ENCODE measurements around the gene YOD1. TPM values are rescaled to one million over a fixed set of nuclear protein-coding genes. Genes with fewer than 3 reads are reported as not detected.

YOD1 gene
- polyA plus RNA-seq, 1 donor (not counting 4 experiments of a cell fraction or from before 2014, with no cell fraction given): 5.2 TPM

DNA sequence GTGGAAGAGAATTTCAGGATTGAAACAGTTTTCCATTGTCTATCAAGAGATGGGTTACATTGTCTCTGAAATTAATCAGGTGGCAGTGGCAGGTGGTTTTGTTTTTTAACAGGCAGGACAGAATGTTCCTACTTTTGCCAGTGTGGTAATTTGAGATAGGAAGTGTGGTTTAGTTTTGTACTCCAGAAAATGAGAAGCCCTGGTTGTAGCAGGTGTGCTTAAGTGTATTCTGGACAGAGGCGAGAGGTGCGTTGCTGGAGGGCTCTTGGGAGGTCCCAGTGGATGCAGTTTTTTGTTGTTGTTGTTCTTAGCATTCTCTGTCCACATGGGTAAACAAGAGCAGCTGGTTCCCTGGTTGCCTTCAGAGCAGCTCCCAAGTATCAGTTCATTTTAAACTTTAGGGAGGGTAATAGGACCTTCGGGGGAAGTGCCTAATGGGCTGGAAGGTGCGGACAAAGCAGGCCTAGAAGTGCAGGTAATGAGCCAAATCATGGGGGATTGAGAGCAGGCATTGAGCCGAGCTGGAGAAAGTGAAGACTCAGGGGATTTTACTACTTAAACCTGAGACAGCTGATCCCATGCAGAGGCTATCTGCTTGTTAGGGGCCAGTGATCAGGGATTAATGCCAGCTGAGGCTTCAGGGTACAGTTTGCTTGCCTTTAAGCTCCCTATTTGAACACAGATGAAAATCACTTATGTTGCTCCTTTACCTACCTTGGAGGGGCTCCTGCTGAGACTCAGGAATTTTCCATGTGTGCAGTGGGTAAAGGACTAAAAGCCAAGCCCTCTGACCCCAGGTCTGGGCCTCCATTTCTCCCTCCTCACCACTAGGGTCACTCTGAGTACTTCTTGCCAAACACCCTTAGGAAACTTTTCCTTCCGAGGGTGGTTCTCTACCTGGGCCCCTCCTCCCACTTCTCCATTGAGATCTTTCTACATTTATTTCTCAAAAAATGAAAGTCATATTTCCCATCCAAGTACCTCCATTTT is 8.2 kb upstream of the YOD1 start:
- Histone ChIP-seq H4K20me1 (ENCODE audit: control insufficient read depth, extremely low read depth, insufficient read depth, low read length) (no peaks in the 10 kb centered on the region), H2AFZ (ENCODE audit: control insufficient read depth, low read length) (no peak overlapping the region), H3K9me3 (ENCODE audit: control insufficient read depth, low read depth, low read length) (no peaks in the 10 kb centered on the region), H3K9ac (ENCODE audit: control insufficient read depth, extremely low read depth, insufficient read depth, low read length) (no peak overlapping the region), H3K9me1 (ENCODE audit: control insufficient read depth, extremely low read depth, insufficient read depth, low read length) (no peaks in the 10 kb centered on the region), H3K4me1 (ENCODE audit: control insufficient read depth, extremely low read depth, insufficient read depth, low read length) (peaks cover 6% of the 10 kb centered on the region), H3K27ac (ENCODE audit: control insufficient read depth, insufficient read depth, low read length) (no peak overlapping the region), H3K79me2 (ENCODE audit: control insufficient read depth, insufficient read depth, low read length) (no peaks in the 10 kb centered on the region), H3K36me3 (ENCODE audit: control insufficient read depth in 2 of 2, extremely low read depth in 1 of 2, insufficient read depth in 2 of 2, low read length in 2 of 2) (peaks cover 8 to 22% of the 10 kb centered on the region in 2 experiments), H3K4me2 (ENCODE audit: control insufficient read depth, extremely low read depth, insufficient read depth, low read depth, low read length) (no peak overlapping the region), H3K4me3 (ENCODE audit: control insufficient read depth in 2 of 3, extremely low read depth in 1 of 3, insufficient read depth in 2 of 3, low read depth in 1 of 3, low read length in 3 of 3) (no peak overlapping the region), H3K27me3 (ENCODE audit: control insufficient read depth, extremely low read depth, insufficient read depth, low read length) (no peaks in the 10 kb centered on the region)
- no peak for TF ChIP-seq EZH2 (IDR thresholded peaks at IDR 0.05; ENCODE audit: low read length)
- TF ChIP-seq, protein P1, sequence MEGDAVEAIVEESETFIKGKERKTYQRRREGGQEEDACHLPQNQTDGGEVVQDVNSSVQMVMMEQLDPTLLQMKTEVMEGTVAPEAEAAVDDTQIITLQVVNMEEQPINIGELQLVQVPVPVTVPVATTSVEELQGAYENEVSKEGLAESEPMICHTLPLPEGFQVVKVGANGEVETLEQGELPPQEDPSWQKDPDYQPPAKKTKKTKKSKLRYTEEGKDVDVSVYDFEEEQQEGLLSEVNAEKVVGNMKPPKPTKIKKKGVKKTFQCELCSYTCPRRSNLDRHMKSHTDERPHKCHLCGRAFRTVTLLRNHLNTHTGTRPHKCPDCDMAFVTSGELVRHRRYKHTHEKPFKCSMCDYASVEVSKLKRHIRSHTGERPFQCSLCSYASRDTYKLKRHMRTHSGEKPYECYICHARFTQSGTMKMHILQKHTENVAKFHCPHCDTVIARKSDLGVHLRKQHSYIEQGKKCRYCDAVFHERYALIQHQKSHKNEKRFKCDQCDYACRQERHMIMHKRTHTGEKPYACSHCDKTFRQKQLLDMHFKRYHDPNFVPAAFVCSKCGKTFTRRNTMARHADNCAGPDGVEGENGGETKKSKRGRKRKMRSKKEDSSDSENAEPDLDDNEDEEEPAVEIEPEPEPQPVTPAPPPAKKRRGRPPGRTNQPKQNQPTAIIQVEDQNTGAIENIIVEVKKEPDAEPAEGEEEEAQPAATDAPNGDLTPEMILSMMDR (optimal IDR thresholded peaks at IDR 0.05 in 1 of 3, IDR thresholded peaks at IDR 0.05 in 1 of 3, conservative IDR thresholded peaks at IDR 0.05 in 1 of 3; ENCODE audit: extremely low read depth in 1 of 3, insufficient read depth in 2 of 3, low read length in 3 of 3): no peak
- dilution Hi-C loops (cut with MboI; ENCODE audit: extremely low pct_ligation_motif_present, low sequenced_read_pairs): no loop called here
- DNase-seq (ENCODE audit: low read depth, low spot score): no peak
- no peak for FAIRE-seq

DNA sequence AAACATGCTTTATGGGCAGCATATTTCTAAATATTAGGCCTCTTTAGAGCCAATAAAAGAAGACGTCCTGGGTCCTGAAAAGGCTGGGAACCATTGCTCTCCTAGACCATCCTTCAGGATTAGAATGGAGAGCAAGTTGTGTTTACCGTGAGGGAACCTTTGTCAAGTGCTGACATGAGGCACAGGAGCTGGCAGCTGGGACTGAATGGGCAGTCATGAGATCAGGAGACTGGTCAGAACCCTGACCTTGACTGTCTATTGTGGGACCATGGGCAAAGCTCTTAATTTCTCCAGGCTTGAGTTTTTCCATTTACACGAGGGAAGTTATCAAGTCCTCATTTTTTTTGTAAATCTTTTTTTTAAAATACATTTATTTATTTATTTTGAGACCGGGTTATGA is 7.2 kb upstream of the YOD1 start:
- DNase-seq (ENCODE audit: low read depth, low spot score) (no peak), FAIRE-seq (no peak)
- Histone ChIP-seq H3K27ac (ENCODE audit: control insufficient read depth, insufficient read depth, low read length) (no peak overlapping the region), H3K4me1 (ENCODE audit: control insufficient read depth, extremely low read depth, insufficient read depth, low read length) (peaks cover 9% of the 10 kb centered on the region), H3K9me3 (ENCODE audit: control insufficient read depth, low read depth, low read length) (no peaks in the 10 kb centered on the region), H3K4me3 (ENCODE audit: control insufficient read depth in 2 of 3, extremely low read depth in 1 of 3, insufficient read depth in 2 of 3, low read depth in 1 of 3, low read length in 3 of 3) (no peak overlapping the region), H3K79me2 (ENCODE audit: control insufficient read depth, insufficient read depth, low read length) (no peaks in the 10 kb centered on the region), H4K20me1 (ENCODE audit: control insufficient read depth, extremely low read depth, insufficient read depth, low read length) (no peaks in the 10 kb centered on the region), H3K4me2 (ENCODE audit: control insufficient read depth, extremely low read depth, insufficient read depth, low read depth, low read length) (no peak overlapping the region), H3K27me3 (ENCODE audit: control insufficient read depth, extremely low read depth, insufficient read depth, low read length) (no peaks in the 10 kb centered on the region), H2AFZ (ENCODE audit: control insufficient read depth, low read length) (no peak overlapping the region), H3K9me1 (ENCODE audit: control insufficient read depth, extremely low read depth, insufficient read depth, low read length) (no peaks in the 10 kb centered on the region), H3K36me3 (ENCODE audit: control insufficient read depth in 2 of 2, extremely low read depth in 1 of 2, insufficient read depth in 2 of 2, low read length in 2 of 2) (peaks cover 8 to 18% of the 10 kb centered on the region in 2 experiments), H3K9ac (ENCODE audit: control insufficient read depth, extremely low read depth, insufficient read depth, low read length) (no peak overlapping the region)
- dilution Hi-C loops (cut with MboI; ENCODE audit: extremely low pct_ligation_motif_present, low sequenced_read_pairs): no loop called here
- TF ChIP-seq, protein P1 (optimal IDR thresholded peaks at IDR 0.05 in 1 of 3, IDR thresholded peaks at IDR 0.05 in 1 of 3, conservative IDR thresholded peaks at IDR 0.05 in 1 of 3; ENCODE audit: extremely low read depth in 1 of 3, insufficient read depth in 2 of 3, low read length in 3 of 3): no peak
- TF ChIP-seq EZH2 (IDR thresholded peaks at IDR 0.05; ENCODE audit: low read length): no peak

Data from keratinocyte (primary cell).